H1 (cell line): ENCODE measurements around the gene MCC. TPM values are rescaled to one million over a fixed set of nuclear protein-coding genes. Genes with fewer than 3 reads are reported as not detected.

Experiments
- CTCF ChIA-PET: fragments of 300-600 bp; sonication (Branson Sonifier 250); formaldehyde crosslinking; loops from one replicate; lab custom pipeline; 2021; ENCODE audit not compliant: partially characterized antibody; lab: Charles Lee
- POLR2A ChIA-PET: fragments of 300-600 bp; sonication (Branson Sonifier 250); formaldehyde crosslinking; loops from one replicate; lab custom pipeline; 2021; ENCODE audit warnings: inconsistent platforms; ENCODE audit not compliant: partially characterized antibody; lab: Charles Lee
- DNase-seq, 2 experiments: peaks; one replicate each; pipeline versions ENCODE4 v3.0.0 to v3.0.0-alpha.2; 2010 to 2022; ENCODE audit warnings: low spot score in 2 of 2, low read depth in 1 of 2, mixed read lengths in 1 of 2
- FAIRE-seq: peaks from 2 replicates; lab custom pipeline; 2011; peaks lifted over from hg19 to GRCh38; lab: Jason Lieb, UNC
- H2AFZ ChIP-seq: 2 replicates; pipeline ENCODE4 v1.8.1; 2012; ENCODE audit warnings: low read length, inconsistent platforms
- H2AK5ac ChIP-seq: 2 replicates; pipeline ENCODE4 v1.6.1; 2013; ENCODE audit warnings: low read depth, low read length
- H2BK120ac ChIP-seq: replicated peaks from 2 replicates; pipeline ENCODE3; 2013; ENCODE audit warnings: low read depth, low read length, inconsistent platforms
- H2BK12ac ChIP-seq: 2 replicates; pipeline ENCODE4 v1.6.1; 2013; ENCODE audit warnings: low read depth, low read length
- H2BK15ac ChIP-seq: 2 replicates; pipeline ENCODE4 v1.6.1; 2013; ENCODE audit warnings: low read length
- H2BK20ac ChIP-seq: 2 replicates; pipeline ENCODE4 v1.6.1; 2013; ENCODE audit warnings: low read length
- H2BK5ac ChIP-seq: 2 replicates; pipeline ENCODE4 v1.6.1; 2013; ENCODE audit warnings: low read depth, low read length
- H3K14ac ChIP-seq: 2 replicates; pipeline ENCODE4 v1.6.1; 2013; ENCODE audit warnings: inconsistent platforms; ENCODE audit not compliant: insufficient read length
- H3K18ac ChIP-seq: 2 replicates; pipeline ENCODE4 v1.6.1; 2013; ENCODE audit warnings: low read length; ENCODE audit errors: extremely low read depth
- H3K23ac ChIP-seq: 2 replicates; pipeline ENCODE4 v1.6.1; 2013; ENCODE audit warnings: inconsistent platforms; ENCODE audit not compliant: insufficient read length
- H3K23me2 ChIP-seq: 2 replicates; pipeline ENCODE4 v1.6.1; 2013; ENCODE audit warnings: low read depth, low read length
- H3K27ac ChIP-seq: 2 replicates; pipeline ENCODE4 v1.6.1; 2011; ENCODE audit warnings: low read depth, low read length, inconsistent platforms
- H3K27me3 ChIP-seq, 4 experiments: replicated peaks in 1 of 4; 1 replicate in 1 of 4; 2 replicates in 3 of 4; pipeline versions ENCODE4 v1.6.1 to v1.8.1; 2011 to 2013; ENCODE audit warnings: low read length in 3 of 4, mild to moderate bottlenecking in 3 of 4, inconsistent platforms in 2 of 4, mixed read lengths in 2 of 4, moderate library complexity in 1 of 4; ENCODE audit not compliant: control insufficient read depth in 3 of 4, insufficient read depth in 3 of 4; ENCODE audit errors: extremely low read depth in 1 of 4
- H3K36me3 ChIP-seq, 4 experiments: 2 replicates each; pipeline versions ENCODE4 v1.6.1 to v1.8.1; 2011 to 2013; ENCODE audit warnings: mild to moderate bottlenecking in 4 of 4, low read length in 3 of 4, moderate library complexity in 2 of 4, control low read depth in 1 of 4, inconsistent platforms in 1 of 4; ENCODE audit not compliant: insufficient read depth in 4 of 4, control insufficient read depth in 2 of 4
- H3K4ac ChIP-seq: replicated peaks from 2 replicates; pipeline ENCODE3; 2013; ENCODE audit warnings: low read length, low read depth, mixed read lengths, inconsistent platforms; ENCODE audit not compliant: insufficient read length
- H3K4me1 ChIP-seq, 4 experiments: replicated peaks in 1 of 4; 1 replicate in 1 of 4; 2 replicates in 3 of 4; pipeline versions ENCODE4 v1.6.1 to v1.8.1; 2011 to 2013; ENCODE audit warnings: low read length in 3 of 4, inconsistent platforms in 2 of 4, mixed read lengths in 1 of 4; ENCODE audit not compliant: insufficient read depth in 4 of 4, control insufficient read depth in 3 of 4
- H3K4me2 ChIP-seq, 2 experiments: 2 replicates each; pipeline versions ENCODE4 v1.6.1 to v1.8.1; 2011 to 2013; ENCODE audit warnings: low read depth in 2 of 2, low read length in 2 of 2, control low read depth in 1 of 2, inconsistent platforms in 1 of 2, mild to moderate bottlenecking in 1 of 2; ENCODE audit not compliant: insufficient read depth in 1 of 2
- H3K4me3 ChIP-seq, 4 experiments: fragments of 200-600, 300-600 bp in 1 of 4; sonication (generic), shearing (Covaris generic), sonication (Bioruptor Twin) in 1 of 4; 2 replicates each; pipeline versions ENCODE4 v1.5.1 to v1.8.1; 2011 to 2016; ENCODE audit warnings: low read length in 4 of 4, low read depth in 3 of 4, control low read depth in 2 of 4, inconsistent platforms in 2 of 4, mild to moderate bottlenecking in 2 of 4, mixed read lengths in 1 of 4, moderate library complexity in 1 of 4; ENCODE audit not compliant: insufficient read depth in 2 of 4; ENCODE audit errors: extremely low read depth in 1 of 4
- H3K56ac ChIP-seq: replicated peaks from 2 replicates; pipeline ENCODE3; 2013; ENCODE audit warnings: low read depth, mild to moderate bottlenecking, mixed read lengths, low read length, inconsistent platforms; ENCODE audit not compliant: insufficient read length
- H3K79me1 ChIP-seq: 2 replicates; pipeline ENCODE4 v1.6.1; 2013; ENCODE audit warnings: low read depth, low read length, control low read depth
- H3K79me2 ChIP-seq, 2 experiments: 2 replicates each; pipeline versions ENCODE4 v1.6.1 to v1.8.1; 2012 to 2013; ENCODE audit warnings: low read length in 2 of 2, mild to moderate bottlenecking in 2 of 2, inconsistent platforms in 1 of 2; ENCODE audit not compliant: insufficient read depth in 2 of 2, control insufficient read depth in 1 of 2
- H3K9ac ChIP-seq, 4 experiments: replicated peaks in 1 of 4; 1 replicate in 1 of 4; 2 replicates in 3 of 4; pipeline versions ENCODE4 v1.6.1 to v1.8.1; 2011 to 2013; ENCODE audit warnings: low read depth in 3 of 4, low read length in 3 of 4, control low read depth in 2 of 4, mild to moderate bottlenecking in 2 of 4, moderate library complexity in 2 of 4, inconsistent platforms in 1 of 4; ENCODE audit errors: extremely low read depth in 1 of 4
- H3K9me3 ChIP-seq, 2 experiments: 2 replicates each; pipeline versions ENCODE4 v1.6.1 to v1.8.1; 2012 to 2013; ENCODE audit warnings: mild to moderate bottlenecking in 2 of 2, moderate library complexity in 2 of 2, control low read depth in 1 of 2, inconsistent platforms in 1 of 2, low read depth in 1 of 2, low read length in 1 of 2, mixed read lengths in 1 of 2; ENCODE audit not compliant: insufficient read depth in 2 of 2
- H4K20me1 ChIP-seq, 2 experiments: replicated peaks in 1 of 2; 2 replicates each; pipeline versions ENCODE3 to v1.8.1; 2011 to 2013; ENCODE audit warnings: inconsistent platforms in 2 of 2, low read length in 2 of 2, mild to moderate bottlenecking in 1 of 2; ENCODE audit not compliant: insufficient read depth in 2 of 2, control insufficient read depth in 1 of 2
- H4K5ac ChIP-seq: 2 replicates; pipeline ENCODE4 v1.6.1; 2013; ENCODE audit warnings: low read length, low read depth, mixed read lengths, inconsistent platforms; ENCODE audit not compliant: insufficient read length
- H4K8ac ChIP-seq: 2 replicates; pipeline ENCODE4 v1.8.0; 2013; ENCODE audit warnings: mild to moderate bottlenecking, moderate library complexity, low read length, inconsistent platforms; ENCODE audit not compliant: insufficient read depth; ENCODE audit errors: extremely low read depth
- H4K91ac ChIP-seq: replicated peaks from 2 replicates; pipeline ENCODE3; 2013; ENCODE audit warnings: low read length, mixed read lengths, inconsistent platforms; ENCODE audit not compliant: insufficient read length
- POLR2A ChIP-seq, 2 experiments: IDR thresholded peaks; 1 replicate in 1 of 2; 2 replicates in 1 of 2; pipeline ENCODE4 v1.6.1; 2011; ENCODE audit warnings: low read depth in 2 of 2, low read length in 2 of 2, mild to moderate bottlenecking in 2 of 2; ENCODE audit errors: control extremely low read depth in 1 of 2
- WGBS, 2 experiments: shearing (Covaris generic) in 1 of 2; methylation state at CpG; one replicate each; pipeline versions ENCODE4 v1.1.6 to v1.1.7; 2013 to 2015; ENCODE audit warnings: low lambda C conversion rate in 2 of 2, mixed read lengths in 2 of 2, inconsistent platforms in 1 of 2, low coverage in 1 of 2, missing lambda C conversion rate in 1 of 2; ENCODE audit not compliant: insufficient replicate concordance in 2 of 2, insufficient coverage in 1 of 2, insufficient read length in 1 of 2; ENCODE audit errors: extremely low coverage in 1 of 2, missing lambda C conversion rate in 1 of 2; 5-methylcytosine and 5-hydroxymethylcytosine counted together
- polyA plus RNA-seq, 7 experiments: library from polyadenylated mRNA; depleted of rRNA in 3 of 7; stranded (reverse) in 5 of 7; unstranded in 2 of 7; fragments of >200 nt in 5 of 7; fragments of 200-250 nt in 2 of 7; gene quantifications; 1 replicate in 5 of 7; 2 replicates in 1 of 7; 4 replicates in 1 of 7; pipeline versions ENCODE4 v1.2.1 to v1.2.3, GENCODE V29; 2011 to 2013; ENCODE audit warnings: missing spikeins in 2 of 7, mixed read lengths in 2 of 7
- total RNA-seq: library from RNA; stranded (reverse); fragmentation: NEBNext Ultra II Directional; extraction: Animal tissue kit (Norgen Biotek cat#: 25700); gene quantifications from 2 replicates; pipeline ENCODE4 v1.2.1, GENCODE V29; 2021

Gene MCC
- total and polyA plus RNA-seq, 2 of the 8 experiments (the other 6 are each of a cell fraction or from before 2014, with no cell fraction given) = 2.6 to 18.3 TPM

DNA sequence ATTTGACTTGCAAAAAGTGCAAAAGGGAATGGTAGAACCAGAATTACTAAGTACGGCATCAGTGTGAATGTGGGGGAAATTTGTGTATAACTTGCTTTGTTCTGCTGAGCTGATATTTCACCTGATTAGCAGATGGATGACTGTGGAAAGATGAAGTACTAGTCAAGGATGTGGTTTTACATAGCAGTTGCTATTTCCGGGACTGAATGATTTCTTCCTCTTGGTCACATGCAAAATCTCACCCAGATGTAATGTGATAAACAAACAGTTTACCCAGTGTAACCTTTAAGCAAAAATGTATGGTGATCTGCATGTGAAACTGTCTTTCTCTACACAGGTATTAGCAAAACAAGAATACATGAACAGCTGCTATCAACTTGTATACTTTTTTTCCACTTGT is 465.6 kb downstream of the MCC start:
- POLR2A ChIA-PET = no interaction called here
- Histone ChIP-seq H3K79me1 (no peaks in the 10 kb centered on the region), H3K4ac (no peak overlapping the region), H3K23ac (no peak overlapping the region), H2BK5ac (no peak overlapping the region), H3K27me3 (no peaks in the 10 kb centered on the region), H2BK12ac (no peak overlapping the region), H3K9me3 (no peaks in the 10 kb centered on the region), H3K56ac (no peak overlapping the region), H4K91ac (no peak overlapping the region), H3K4me1 (no peaks in the 10 kb centered on the region), H3K23me2 (no peaks in the 10 kb centered on the region), H2AFZ (no peak overlapping the region), H4K8ac (no peak overlapping the region), H3K18ac (no peak overlapping the region), H2AK5ac (no peak overlapping the region), H2BK120ac (no peak overlapping the region), H3K36me3 (peaks cover 0 to 40% (median 14%) of the 10 kb centered on the region in 4 experiments; a peak in 7 of 8 replicates), H3K4me3 (no peak overlapping the region), H4K20me1 (peaks cover 0 to 2% of the 10 kb centered on the region in 2 experiments), H3K79me2 (no peaks in the 10 kb centered on the region; a peak in 1 of 4 replicates), H3K27ac (no peak overlapping the region), H2BK20ac (no peak overlapping the region), H3K4me2 (no peak overlapping the region), H2BK15ac (no peak overlapping the region), H3K9ac (no peak overlapping the region), H4K5ac (no peak overlapping the region), H3K14ac (no peak overlapping the region)
- WGBS, 2 experiments = 98% methylated on average over 2 of the region's 2 CpGs; no CpG with 5 or more reads in 1 of the 2 experiments
- FAIRE-seq = no peak
- CTCF ChIA-PET = interaction anchor here (1.6 to 1.8 kb wide), 2 partner anchors 16 to 26 kb away, joined by 3 to 10 read pairs; no protein-coding TSS in a partner anchor
- no peak for DNase-seq
- peak in 1 of 2 experiments; percentile 37; a peak in 1 of 3 replicates for TF ChIP-seq POLR2A (IDR thresholded peaks at IDR 0.05; ENCODE audit: control extremely low read depth in 1 of 2, low read depth in 2 of 2, low read length in 2 of 2)
